22Rv1 (cell line): Measurements from ENCODE around the gene XPO4.

ENCODE experiments used
- CTCF ChIP-seq: fragments of 450-650 bp; IDR thresholded peaks from 2 replicates; pipeline ENCODE4 v1.5.1; 2017; ENCODE audit warnings: mild to moderate bottlenecking
- ZFX ChIP-seq: fragments of 450-650 bp; IDR thresholded peaks from 2 replicates; pipeline ENCODE4 v1.6.1; 2017; ENCODE audit warnings: antibody characterized with exemption, borderline replicate concordance

- no peak for TF ChIP-seq CTCF
- TF ChIP-seq ZFX: no peak
Measured at GRCh38 chr13:20851844-20852402, 50.6 kb downstream of the XPO4 start.
